GM18526 (cell line): ENCODE measurements around the gene PER3.

Experiments
- POLR2A ChIP-seq: IDR thresholded peaks from 3 replicates; pipeline ENCODE4 v1.6.1; 2011; ENCODE audit not compliant: insufficient read length; ENCODE audit errors: extremely low read depth

The PER3 gene

DNA sequence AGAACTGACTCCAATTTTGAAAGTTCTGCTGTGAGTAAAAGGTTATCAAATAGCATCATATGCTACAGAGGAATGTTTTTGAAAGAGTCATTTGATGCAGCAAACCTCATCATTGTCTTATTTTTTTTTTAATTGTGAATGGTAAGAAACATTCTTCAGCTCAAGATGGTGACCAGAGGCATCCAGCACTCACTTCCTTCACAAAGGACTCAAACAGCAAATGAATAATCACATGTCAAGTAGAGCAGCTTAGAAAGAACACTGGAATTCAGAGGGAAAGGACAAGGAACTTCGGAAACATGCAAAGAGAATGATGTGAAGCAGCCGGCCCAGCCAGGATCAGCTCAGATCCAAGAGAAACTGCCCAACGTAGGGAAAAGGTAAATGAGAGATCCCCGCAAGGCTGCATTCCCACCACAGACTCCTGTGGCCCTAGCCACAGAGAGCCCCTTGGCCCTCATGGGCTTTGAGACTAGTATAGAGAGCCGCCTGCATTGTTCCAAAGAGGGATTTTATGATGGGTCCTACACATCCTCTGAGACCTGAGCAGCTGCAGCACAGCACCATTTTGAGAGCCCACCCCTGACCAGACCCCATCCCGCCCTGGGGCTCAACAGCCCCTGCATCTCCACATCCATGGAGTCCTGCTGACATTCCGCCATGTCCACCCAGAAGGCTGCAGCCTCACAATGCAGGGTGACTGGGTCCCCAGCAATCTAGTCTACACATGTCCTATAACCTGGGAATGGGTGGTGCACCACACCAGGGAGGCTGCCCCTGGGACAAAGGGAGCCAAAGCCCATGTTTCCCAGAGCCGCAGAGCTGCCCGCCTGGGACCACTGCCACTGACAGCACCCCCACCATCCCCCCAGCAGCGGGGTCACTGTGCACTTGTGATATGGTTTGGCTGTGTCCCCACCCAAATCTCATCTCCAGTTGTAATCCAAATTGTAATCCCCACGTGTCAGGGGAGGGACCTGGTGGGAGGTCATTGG, 90.0 kb downstream of the PER3 start:
- TF ChIP-seq POLR2A = no peak

DNA sequence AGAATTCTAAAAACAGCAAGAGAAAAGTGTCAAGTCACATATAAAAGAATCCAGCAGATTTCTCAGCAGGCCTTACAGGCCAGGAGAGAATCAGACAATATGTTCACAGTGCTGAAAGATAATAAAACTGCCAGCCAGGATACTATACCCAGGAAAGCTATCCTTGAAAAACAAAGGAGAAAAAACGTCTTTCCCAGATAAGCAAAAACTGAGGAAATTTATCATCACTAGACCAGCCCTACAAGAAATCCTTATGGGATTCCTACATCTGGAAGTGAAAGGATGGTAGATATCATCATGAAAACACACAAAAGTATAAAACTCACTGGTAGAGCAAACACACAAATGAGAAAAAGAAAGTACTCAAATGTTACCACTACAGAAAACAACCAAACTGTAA, 93.9 kb downstream of the PER3 start:
- no peak for TF ChIP-seq POLR2A

DNA sequence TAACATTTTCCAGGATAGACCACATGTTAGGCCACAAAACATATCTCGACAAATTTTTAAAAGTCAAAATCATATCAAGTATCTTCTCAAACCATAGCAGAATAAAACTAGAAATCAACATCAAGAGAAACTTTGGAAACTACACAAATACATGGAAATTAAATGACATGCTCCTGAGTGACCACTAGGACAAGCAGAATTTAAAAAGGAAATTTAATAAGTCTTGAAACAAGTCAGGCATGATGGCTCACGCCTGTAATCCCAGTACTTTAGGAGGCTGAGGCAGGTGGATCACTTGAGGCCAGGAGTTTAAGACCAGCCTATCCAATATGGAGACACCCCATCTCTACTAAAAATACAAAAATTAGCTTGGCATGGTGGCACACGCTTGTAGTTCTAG, 95.1 kb downstream of the PER3 start:
- no peak for TF ChIP-seq POLR2A

DNA sequence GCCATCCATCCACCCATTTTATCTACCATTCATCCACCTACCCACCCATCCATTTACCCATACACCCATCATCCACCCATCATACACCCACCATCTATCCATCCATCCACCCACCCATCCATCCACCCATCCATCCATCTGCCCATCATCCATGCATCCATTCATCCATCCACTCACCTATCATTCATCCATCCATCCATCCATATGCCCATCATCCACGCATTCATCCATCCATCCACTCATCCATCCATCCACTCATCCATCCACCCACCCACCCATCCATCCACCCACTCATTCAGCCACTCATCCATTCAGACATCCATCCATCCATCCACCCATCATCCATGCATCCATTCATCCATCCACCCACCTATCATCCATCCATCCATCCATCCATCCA, 100.7 kb downstream of the PER3 start:
- TF ChIP-seq POLR2A = no peak

DNA sequence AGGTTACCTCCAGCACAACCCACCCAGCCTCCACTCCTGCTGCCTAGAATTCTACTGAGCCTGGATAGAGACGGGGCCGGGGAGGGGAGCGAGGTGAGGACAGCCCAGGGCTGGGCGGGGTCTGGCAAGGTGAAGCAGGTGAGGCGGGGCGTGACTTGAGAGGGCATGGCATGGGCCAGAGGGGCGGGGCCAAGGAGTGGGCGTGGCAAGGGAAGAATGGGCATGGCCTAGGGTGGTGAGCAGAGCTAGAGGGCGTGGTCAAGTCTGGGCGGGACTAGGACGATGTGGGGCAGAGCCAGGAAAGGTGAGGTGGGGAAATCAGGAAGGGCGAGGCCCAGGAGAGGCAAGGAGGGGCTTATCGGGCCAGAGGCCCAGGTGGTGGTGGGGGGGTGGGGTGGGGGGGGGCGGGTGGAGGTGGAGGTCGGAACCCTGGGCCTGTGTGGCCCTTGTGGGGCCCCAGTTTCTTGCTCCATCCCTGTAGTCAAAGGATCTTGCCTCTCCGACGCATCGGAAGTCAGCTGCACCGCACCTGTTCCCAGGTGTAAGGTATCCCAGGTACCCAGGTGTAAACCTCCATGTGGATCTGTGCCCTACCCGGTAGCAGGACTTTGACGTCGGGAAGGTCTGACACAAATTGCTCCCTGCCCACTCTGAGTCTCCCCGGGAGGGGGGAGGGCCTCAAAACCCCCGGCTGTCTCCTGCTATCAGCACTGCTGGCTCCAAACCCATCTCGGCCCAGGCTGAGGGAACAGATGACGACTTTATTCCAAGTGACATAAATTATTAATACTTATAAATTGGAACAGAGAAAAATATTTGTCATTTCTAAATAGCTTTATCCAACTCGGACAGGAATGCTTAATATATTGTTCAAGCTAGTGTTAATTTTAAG, 101.7 kb downstream of the PER3 start:
- no peak for TF ChIP-seq POLR2A

DNA sequence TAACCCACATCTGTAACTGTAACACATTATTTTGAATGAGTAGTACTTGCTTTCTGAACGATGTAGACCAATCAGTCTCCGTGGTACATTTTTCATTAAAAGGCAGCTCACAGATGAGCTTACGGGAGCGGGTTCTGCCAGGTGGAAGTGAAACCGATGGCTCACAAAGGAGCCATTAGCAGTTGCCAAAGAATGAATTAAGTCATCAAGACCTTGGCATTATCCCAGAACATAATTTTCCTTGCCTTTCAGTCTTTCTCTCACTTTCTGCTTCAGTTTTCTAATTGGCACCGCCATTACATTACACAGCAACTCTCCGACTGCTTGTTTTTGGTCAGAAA, 102.3 kb downstream of the PER3 start:
- TF ChIP-seq POLR2A = no peak

DNA sequence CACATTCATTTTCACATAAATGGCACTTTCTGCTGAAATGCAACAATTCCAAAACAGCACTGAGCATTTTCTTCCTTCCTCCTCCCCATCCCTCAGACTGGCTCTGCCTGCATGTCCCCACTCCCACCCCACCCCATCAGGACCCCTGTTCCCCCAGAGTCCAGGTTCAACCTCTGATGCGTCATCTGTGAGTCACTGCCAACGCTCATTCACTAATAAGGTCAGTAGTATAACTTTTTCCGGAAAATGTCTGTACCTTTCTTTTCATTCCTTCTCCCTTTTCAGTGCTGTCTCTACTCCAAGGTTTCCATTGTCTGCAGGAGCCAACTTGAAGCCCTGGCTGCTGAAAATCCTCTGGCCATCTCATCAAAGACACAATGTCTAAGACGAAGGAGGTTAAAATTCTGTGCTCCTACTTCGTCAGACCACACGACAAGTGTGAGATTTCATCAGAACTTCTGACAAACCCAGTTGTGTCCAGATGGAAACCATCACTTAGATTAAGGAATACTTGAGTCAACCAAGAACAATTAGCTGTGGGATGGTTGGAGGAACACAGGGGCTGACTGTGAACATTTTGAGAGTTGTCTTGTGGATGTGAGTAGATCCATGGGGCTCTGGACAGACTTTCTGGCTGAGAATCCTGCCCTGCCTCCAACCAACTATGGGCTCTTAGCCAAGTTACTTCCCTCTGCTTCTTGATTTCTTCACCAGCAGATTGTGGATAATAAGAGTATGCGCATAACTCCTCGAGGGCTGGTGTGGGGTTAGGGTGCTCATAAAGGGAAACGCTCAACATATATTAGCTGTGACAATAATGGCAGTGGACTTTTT, 104.4 kb downstream of the PER3 start:
- TF ChIP-seq POLR2A = no peak

DNA sequence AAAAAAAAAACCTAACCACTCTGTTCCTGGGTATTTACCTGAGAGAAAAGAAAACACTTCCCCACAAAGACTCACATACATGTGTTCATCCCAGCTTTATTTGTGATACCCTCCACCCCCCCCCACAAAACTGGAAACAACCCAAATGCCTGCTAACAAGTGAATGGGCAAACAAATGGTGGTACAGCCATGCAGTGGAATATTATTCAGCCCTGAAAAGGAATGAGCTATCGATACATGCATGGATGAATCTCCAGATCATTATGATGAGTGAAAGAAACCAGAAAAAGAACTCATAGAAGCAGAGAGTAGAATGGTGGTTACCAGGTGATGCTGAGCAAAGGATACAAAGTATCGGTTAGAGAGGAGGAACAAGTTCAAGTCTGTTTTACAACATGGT, 106.8 kb downstream of the PER3 start:
- TF ChIP-seq POLR2A = no peak

DNA sequence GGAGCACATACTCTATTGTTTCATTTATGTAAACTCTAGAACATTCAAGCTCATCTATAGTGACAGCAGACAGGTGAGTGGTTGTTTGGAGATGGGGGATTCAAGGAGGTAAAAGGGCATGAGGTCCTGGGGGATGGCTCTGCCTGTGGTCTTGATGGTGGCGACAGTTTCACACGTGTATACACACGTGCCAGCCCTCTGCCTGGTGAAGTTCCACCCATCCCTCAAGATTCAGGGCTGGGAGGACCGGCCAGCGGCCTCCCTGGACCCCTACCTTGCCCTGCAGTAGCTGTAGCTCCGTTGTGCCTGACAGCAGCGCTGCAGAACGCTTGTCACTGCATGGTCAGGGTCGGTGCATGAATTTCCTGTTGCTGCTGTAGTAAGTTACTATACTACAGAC, 107.7 kb downstream of the PER3 start:
- no peak for TF ChIP-seq POLR2A

DNA sequence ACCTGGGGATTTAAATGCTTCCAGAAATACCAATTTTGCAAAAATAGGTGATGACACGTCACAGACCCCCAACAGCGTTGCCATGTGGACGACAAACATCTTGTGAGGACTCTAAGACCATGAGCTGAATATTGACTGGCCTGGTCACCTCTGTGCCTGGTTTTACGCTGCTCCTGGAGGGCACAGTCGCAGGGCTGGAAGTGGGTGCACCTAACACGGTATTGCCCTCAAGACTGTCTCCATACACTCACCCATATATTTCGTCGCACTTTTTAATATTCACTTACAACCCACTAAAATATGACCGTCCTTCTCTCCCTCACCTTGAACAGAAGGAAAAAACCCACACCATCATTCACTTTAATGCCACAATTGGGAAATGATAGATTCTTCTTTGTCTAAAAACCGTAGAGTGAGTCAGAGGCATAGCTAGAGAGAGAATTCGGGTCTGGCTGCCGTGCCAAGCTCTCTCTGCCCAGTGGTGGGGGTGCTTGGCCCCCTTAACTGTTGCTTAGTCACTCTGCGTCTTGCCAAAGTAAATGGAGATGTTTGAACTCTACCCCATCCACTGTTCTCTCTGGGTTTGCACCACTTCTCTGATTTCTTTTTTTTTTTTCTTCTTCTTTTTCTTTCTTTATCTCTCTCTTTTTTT, 109.6 kb downstream of the PER3 start:
- TF ChIP-seq POLR2A = no peak
